AG08395 (cell line): Measurements from ENCODE around the gene MAGI1.

Source experiments
- DNase-seq: peaks from one replicate; pipeline ENCODE4 v3.0.0; 2012; ENCODE audit warnings: mixed read lengths, low spot score

Gene MAGI1

DNA sequence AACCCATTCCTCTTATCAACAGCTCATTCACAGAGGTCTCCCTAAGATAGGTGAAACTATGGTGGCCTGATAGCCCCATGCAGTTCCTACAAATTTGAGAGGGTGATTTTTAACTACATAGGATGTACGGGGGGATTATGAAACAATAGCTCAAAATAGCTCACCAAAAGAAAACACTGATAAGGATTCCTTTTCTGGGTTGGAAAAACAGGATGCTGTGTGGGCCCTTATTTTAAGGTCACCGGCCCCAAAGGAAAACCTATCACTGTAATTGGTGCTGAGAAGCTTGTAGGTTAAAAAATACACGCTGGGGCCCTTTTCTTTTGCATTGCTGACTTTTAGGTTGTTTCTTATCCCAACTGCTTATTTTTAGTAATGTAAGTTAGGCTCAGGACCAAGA, 627.4 kb downstream of the MAGI1 start:
- no peak for DNase-seq

GRCh38 chr3:65409176-65409569, 629.5 kb downstream of the MAGI1 start:
- no peak for DNase-seq

DNA sequence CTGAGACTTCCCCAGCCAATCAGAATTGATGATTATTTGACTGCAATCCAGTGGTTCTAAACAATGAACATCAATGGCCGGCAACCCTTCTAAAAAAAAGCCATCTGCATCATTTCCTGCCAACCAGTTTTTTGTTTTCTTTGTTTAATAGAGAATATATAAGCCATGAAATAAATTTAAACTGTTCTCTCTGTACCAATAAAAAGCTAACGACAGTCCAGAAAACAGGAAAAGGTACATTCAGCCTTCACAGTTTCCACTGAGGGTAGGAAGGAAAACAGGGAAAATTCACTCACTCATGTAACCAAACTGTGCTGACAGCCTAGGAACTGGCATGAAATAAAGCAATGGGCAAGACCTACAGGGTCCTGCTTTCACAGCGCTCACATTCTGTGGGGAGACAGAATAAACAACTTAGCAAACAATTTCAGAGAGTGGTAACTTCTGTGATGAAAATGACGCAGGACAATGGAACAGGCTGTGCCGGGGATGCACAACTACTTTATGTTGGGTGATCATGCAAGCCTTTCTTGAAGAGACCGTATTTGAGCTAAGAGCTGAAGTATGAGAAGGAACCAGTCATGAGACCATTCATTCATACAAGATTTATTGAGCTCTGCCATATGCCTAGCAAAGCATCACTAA, 630.1 kb downstream of the MAGI1 start:
- no peak for DNase-seq

GRCh38 chr3:65406470-65406869, 632.2 kb downstream of the MAGI1 start:
- DNase-seq, result peak; percentile 7

DNA sequence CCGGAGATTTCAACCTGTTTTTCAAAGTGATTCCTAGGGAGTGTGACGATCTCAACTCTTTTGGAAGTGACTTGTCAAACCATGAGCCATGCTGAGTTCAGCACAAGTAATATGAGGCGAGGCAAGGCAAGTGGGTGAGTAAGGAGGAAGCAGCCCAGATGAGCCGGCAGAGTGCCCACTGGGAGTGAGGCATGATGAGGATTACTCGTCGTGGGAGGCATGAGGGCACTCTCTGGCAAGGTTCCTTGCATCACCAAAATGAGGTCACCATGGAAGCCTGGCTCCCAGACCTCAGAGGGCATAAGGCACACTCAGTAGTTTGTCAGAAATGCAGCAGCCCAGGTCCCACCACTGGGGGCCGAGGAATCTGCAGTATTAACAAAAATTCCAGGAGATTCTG, 636.1 kb downstream of the MAGI1 start:
- DNase-seq, result peak; percentile 94

GRCh38 chr3:65401359-65402305, 637.1 kb downstream of the MAGI1 start:
- DNase-seq, result no peak

DNA sequence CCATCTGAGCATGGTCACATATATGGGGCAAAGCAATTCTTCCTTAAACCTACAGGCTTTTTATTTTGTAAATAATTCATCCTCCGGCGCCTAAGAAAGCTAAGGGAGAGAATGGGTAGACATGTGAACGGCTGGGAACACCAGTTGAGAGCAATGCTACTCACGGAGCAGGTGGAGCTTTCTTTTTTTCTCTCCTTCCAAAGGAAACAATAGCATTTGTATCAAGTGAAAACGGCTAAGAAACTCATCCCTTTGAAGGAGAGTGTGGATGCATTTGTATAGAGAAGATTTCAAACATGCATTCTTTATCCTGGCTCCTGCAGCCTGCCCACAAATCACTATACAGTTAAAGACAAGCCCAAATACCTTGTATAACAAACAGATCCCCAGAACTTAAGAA, 637.8 kb downstream of the MAGI1 start:
- no peak for DNase-seq

DNA sequence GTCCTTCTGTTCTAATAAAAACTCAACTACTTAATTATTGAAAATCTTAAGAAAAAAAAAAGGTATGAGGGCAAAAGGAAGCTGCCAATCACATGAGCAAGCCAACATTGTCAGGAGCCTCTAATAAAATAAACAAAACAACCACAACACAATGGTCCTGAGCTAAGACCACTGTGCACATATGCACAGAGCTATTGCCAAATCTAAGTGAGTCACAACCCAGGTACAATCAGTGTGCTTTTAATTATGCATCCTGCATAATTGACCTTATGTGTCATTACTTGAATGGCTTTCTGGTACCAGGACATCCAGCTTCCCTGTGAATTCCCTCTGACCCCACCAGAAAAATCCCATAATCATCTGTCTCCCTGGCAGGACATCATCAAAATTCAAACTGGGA, 639.8 kb downstream of the MAGI1 start:
- no peak for DNase-seq

- DNase-seq, result no peak
Observed at GRCh38 chr3:65396078-65396477, 642.6 kb downstream of the MAGI1 start.

DNA sequence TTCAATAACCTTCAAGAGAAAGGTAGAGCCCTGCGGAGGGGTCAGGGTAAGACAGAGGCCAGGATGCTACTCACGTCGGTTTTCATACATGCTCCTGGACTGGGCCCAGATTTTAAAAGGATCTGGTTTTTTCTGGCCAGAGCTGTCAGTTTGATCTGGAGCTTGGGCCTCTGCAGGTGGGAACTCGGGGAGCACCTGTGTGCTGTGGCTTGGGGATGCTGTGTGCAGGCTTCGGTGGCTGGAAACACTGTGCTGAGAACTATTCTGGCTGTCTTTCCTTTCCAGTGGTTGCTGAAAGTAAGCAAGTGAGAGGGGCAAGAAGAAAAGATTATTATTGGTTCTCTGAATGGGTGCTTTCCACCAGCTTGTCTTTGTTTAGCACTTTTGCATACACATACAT, 647.6 kb downstream of the MAGI1 start:
- no peak for DNase-seq

- DNase-seq, result no peak
Observed at GRCh38 chr3:65385805-65386204, 652.9 kb downstream of the MAGI1 start.

DNA sequence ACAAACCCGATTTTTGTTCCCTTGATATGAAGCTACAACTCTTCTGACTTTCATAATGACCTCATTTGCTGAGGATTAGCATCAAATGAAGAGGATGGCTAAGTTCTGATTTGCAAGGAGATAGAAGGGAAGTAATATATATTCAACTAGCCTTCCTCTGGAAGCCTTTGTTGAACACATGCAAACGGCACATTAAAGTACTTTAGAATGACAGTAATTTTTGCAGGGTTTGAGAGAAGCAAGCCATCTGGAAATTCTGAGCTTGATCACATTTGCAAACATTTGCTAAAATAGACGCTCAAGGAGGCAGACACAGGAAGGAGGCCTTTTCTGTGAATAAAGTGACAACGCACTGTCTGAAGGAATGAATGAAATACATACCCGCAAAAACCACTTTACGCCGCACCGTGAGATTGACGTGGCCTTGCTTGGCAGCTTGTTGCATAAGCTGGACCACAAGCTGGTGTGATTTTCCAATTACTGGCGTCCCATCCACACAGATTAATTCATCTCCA, 657.2 kb downstream of the MAGI1 start:
- no peak for DNase-seq

DNA sequence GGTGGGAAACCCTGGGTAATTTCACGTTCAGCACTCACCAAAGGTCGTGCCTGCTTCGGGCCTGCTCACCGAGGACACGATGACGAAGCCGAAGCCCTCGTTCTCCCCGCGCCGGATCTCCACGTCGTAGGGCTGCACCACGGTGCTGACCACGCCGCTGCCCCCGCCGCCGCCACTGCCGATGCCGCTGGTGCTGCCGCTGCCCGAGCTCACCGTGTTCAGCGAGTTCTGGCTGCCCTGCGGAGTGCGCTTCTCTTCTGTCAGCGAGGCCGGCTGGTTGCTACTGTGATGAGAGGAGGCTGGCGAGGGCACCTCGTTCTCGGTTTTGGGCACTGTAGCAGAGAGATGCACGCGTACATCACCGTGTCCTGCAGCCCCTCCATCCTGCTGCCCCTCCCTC, 659.5 kb downstream of the MAGI1 start:
- DNase-seq, result no peak

- no peak for DNase-seq
Observed at GRCh38 chr3:65377637-65378036, 661.1 kb downstream of the MAGI1 start.

DNA sequence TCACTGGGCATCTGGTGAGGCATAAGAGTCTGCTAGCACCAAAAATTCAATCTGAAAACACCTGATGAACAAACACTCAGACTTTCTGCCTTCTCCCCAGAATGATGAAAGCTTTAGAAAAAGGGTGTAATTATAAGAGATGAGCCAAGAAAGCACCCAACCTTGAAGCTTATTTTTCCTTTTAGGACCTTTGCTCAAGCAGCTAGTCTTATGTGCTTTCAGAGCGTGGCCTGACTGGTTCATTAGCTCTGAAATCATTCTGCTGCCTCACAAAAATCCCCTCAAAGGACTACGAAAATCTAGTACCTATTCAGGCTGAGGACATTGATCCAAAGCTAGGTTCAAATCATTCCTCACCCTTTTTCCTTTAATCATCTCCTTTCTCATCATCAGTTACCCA, 662.3 kb downstream of the MAGI1 start:
- DNase-seq, result no peak

DNA sequence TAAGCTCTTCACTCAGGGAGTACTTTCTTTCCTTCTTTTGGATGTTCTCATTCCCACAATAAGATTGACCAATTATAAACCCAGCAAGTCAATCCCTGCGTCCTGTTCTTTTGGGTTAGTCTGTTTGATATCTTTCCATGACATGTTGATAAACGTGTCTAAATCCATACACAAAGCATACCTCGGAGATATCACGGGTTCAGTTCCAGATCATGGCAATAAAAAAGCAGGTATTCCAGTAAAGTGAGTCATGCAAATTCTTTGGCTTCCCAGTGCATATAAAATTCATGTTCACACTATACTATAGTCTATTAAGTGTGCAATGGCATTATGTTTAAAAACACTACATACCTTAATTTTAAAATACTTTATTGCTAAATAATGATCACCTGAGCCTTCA, 667.7 kb downstream of the MAGI1 start:
- DNase-seq, result no peak

DNA sequence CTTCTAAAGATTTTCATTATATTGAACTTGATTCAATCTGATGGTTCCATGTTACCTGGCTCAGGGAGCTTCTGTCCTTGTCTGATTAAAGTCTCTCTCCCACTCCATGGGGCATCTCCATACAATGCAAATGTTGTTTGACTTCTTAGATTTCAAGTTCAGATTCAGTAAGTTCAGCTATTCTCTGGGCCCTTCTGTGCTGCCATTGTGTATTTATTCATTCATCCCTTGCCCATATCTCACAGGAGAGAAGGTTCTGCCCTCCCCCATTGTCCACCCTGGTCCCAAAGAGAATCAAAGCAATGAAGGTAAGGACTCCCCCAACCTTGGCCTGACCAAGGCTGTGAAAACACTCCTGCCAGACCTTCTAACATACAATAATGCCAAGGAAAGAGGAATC, 669.9 kb downstream of the MAGI1 start:
- no peak for DNase-seq

- no peak for DNase-seq
Observed at GRCh38 chr3:65362688-65363087, 676.0 kb downstream of the MAGI1 start.

DNA sequence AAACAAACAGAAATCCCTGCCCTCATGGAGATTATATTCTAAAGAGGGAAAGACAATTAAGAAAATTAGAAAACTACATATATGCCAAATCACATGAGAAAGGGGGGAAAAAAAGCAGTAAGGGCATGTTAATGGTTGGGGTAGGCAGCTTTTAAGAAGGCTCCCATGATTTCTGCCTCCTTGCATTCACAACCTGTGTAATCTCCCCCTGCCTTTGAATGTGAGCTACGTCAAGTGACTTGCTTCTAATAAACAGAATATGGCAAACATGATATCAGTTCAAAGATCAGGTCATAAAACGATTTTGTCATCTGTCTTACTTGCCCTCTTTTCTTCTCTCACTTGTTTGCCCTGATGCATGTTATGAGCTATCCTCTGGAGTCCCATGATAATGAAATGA, 677.3 kb downstream of the MAGI1 start:
- no peak for DNase-seq

DNA sequence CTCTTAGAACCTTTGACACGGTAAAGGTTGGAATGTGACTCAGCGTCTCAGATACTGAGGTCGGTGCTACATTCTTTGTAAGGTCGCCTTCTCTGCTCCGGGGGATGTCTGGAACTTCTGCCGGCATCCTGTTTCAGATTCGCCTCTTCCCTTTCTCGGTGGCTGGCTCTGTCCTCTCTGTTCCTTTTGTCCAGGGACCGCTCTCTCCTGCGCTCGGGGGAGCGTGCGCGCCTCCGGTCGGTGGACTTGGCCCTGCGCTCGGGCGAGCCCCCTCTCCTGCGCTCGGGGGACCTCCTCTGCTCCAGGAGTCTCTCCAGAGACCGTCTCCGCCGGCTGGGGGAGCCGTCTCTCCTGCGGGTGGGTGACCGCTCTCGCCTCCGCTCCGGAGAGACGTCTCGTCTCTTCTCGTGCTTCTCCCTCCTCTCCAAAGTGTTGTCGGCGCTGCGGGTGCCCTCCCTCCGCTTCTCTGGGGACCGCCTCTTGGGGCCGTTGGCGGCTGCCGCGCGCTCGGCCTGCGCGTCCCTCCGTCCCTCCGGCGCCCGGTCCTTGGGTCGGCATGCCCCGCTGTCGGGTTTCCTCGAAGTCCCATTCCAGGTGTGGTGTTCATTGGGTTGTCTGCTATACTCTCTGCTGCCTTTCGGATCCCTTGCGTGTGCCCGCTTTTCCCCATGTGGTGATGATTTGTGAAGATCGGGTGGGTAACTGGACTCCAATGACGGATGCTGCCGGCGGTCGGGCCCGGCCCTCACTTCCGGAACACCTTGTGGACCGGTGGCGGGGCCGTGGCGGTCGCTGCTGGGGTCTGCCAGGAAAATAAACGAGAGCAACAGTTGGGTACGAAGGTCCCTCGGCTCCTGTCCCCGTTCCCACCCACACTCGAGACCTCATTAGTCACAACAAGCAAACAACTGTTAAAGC, 682.1 kb downstream of the MAGI1 start:
- peak; percentile 36 for DNase-seq

DNA sequence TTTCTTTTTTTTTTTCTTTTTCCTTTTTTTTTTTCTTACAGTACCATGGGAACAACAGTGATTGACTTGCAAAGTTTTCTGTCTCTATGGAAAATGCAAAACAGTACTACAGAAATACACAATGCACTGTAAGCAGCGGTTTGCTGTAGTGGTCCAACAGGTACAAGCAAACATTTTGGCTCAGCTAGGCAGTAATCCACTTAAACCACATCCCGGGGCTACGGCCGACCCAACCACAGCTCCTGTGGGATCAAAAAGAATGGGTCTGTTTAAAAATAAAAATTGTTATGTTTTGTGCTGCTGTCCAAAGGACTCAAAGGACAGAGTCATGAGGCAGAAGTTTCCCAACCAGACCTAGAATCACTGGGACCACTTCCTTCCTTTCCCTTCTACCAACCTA, 683.8 kb downstream of the MAGI1 start:
- no peak for DNase-seq

DNA sequence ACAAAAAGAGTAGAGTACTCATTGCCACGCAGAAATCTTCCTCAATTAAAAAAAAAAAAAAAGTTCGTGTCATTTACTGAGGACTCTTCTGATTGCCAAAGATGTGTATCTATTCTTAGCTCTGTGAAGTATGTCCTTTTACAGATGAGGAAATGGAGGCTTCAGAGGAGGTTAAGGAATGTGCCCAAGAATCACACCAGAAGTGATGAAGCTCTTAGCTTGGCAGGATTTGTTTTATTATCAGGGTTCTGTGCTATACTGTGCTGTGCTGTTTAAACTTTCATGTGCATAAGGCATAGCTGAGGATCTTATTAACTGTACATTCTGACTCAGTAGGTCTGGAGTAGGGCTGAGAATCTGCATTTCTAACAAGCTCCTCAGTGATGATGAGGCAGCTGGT, 685.8 kb downstream of the MAGI1 start:
- peak; percentile 13 for DNase-seq
